ENCODE results near the gene ADORA1.

DNA sequence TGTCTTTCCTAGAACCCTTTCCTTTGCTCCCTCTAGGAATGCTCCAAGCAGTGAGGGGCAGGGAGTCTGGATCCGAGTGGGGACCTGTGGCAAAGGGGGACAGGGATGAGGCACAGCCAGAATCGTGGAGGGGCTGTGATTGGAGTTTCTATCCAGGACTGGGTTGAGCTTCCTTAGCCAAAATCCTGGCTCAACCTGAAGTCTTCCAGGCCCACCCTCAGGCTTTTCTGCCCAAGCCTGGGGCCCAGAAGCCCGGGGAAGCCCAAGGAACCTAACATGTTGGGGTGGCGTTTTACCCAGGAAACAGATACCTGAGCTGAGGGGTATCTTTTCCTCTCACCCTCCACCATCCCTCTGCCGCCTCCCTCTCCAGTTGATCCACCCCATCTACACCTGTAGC is 47.1 kb upstream of the ADORA1 start:
- TF ChIP-seq EZH2 (IDR thresholded peaks at IDR 0.05; ENCODE audit: borderline replicate concordance, low read depth, low read length, poor library complexity, severe bottlenecking): no peak
- TF ChIP-seq, protein P1, sequence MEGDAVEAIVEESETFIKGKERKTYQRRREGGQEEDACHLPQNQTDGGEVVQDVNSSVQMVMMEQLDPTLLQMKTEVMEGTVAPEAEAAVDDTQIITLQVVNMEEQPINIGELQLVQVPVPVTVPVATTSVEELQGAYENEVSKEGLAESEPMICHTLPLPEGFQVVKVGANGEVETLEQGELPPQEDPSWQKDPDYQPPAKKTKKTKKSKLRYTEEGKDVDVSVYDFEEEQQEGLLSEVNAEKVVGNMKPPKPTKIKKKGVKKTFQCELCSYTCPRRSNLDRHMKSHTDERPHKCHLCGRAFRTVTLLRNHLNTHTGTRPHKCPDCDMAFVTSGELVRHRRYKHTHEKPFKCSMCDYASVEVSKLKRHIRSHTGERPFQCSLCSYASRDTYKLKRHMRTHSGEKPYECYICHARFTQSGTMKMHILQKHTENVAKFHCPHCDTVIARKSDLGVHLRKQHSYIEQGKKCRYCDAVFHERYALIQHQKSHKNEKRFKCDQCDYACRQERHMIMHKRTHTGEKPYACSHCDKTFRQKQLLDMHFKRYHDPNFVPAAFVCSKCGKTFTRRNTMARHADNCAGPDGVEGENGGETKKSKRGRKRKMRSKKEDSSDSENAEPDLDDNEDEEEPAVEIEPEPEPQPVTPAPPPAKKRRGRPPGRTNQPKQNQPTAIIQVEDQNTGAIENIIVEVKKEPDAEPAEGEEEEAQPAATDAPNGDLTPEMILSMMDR (conservative IDR thresholded peaks at IDR 0.05; ENCODE audit: low read depth, low read length): no peak
